T1000 (cell line): Measurements from ENCODE around the gene CAMK2D.
A peak's percentile ranks its signal among the peaks of the same experiment; 100 is the strongest.

Source experiments
- DNase-seq: peaks from one replicate; lab custom pipeline; 2025; ENCODE audit warnings: mixed read lengths; lab: John Stamatoyannopoulos, UW

Gene CAMK2D

DNA sequence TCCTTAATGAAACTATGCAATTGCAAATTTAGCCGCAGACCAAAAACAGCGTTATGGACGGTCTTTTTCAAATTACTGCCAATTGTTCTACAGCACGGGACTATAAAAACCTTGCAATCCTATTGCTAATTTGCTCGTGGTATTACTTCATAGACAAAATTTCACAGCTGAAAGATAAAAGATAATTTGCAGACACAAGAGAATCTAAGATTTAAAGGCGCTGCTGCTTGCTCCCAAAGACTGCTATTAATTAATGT, 1.4 kb upstream of the CAMK2D start:
- DNase-seq = no peak

DNA sequence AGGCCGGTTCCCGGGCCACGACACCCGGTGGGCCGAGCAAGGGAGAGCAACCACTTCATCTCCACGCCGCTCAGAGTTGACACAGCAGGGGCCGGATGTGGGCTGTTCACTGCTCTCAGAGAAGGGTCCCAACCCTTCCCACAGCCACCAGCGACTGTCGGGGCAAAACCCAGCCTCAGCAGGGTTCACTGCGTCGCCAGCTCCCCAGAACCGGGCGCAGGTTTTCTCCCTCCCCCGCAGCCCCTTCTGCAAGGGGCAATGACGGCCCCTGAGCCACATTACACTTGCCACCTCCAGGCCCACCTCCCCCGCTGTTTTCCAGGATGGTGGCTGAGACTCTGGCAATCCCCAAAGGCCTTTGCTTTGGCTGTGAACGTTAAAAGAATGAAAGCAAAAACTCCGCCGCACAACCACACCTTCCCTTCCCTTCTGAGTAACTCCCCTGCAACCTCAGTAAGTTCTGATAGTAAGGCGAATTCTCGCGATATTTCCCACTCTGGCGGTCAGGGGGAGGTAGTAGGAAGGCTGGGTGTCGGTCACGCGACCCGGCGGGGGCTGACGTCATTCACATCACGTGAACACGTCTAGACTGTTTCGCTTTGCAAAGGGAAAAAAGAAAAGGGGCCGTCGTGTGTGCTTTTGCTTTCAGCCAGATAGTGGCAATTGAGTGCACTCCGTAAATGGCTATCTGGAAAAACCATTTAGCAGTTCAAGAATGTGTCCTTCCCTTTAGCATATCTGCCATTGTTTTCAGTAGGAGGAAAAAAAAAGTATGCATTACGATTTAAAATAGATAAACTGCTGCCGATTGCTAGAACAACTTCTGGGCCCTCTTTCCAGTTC, 869 bp upstream of the CAMK2D start:
- peak; percentile 97 for DNase-seq

GRCh38 chr4:113760795-113761619, 531 bp downstream of the CAMK2D start:
- peak; percentile 74 for DNase-seq

DNA sequence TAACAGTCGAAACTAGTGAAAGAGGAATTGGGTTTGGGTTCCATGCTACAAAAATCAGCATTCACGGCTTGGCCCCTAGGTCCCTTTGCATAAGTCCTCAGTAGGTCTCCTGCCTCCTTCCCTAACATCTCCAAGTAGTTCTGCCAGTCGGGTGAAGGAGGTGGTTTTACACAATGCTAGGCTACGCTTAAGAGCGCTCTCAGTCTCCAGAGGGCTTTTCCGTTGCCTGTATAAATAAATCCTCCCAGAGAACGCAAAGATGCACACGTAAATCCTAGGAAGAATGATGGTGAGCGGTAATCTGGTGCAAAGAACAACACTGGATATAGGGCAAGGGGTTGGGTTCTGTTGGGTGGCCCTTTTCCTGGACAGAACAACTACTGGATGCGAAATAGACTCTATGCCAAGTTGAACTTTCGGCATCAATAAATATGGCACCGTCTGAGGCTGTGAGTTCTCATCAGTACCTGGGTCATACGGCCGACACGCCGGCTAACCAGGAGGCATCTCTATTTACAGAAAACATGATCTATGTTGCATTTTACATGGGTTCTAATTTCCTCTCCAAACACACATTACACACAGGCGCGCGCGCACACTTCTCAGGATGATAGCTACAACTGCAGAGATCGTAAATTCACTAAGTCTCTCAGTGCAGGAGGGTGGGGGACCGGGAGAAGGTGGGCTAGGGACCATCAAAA, 1.3 kb downstream of the CAMK2D start:
- DNase-seq = no peak

- no peak for DNase-seq
Measured at GRCh38 chr4:113759696-113760093, 1.8 kb downstream of the CAMK2D start.

DNA sequence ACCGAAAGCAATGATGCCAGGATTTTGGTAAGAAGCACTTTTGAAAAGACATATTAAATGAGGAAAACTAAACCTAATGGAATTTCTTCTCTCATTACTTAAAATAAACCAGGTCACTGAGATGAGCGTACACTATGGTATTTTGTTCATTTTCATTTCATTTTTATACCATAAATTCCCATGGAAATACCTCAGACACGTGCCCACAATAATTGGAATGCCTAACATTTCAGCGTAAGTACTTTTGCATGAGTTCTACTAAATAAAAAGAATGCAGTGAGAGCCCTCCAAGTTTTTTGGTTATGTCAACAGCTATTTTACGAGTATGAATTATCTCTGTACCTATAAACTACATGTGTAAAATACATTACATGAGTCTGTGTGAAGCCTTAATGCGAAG, 3.2 kb downstream of the CAMK2D start:
- no peak for DNase-seq

- no peak for DNase-seq
Measured at GRCh38 chr4:113757486-113757885, 4.1 kb downstream of the CAMK2D start.

DNA sequence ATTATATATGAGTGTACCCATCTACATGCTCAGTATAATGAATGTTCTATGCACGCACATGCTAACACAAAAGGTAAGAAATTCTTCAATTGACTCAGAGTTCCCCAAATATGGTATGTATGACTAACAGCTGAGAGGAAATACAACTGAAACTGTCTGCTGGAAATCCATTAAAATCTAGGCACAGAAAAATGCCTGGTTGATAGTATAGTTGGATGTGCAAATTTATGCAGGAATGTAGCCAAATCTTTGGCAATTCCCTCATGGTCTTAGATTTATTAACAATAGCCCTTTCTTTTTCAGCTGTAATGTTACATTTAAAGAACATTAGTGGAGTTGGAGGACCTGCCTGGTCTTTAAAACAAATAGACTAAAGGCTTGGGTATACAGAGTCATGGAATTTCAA, 5.5 kb downstream of the CAMK2D start:
- no peak for DNase-seq

GRCh38 chr4:113750734-113751133, 10.8 kb downstream of the CAMK2D start:
- DNase-seq = no peak

- no peak for DNase-seq
Measured at GRCh38 chr4:113750296-113750695, 11.2 kb downstream of the CAMK2D start.

GRCh38 chr4:113749178-113749577, 12.4 kb downstream of the CAMK2D start:
- DNase-seq = no peak

DNA sequence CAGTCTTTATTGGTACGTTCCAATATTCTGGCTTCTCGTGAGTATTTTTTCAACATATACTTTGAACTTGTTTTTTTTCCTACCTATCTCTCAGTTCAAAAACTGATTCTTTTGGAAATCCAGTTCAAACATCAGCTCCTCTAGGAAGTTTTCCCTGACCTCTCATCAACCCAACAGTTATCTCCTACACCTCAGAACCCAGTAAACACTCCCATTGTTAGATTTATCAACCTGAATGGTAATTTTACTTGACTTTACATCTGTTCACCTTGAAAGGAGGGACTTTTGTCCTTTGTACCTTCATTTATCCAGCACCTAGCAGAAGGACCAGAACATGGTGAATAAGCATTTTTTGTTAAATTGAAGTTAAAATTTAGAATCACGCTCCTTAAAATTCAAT, 13.6 kb downstream of the CAMK2D start:
- no peak for DNase-seq

DNA sequence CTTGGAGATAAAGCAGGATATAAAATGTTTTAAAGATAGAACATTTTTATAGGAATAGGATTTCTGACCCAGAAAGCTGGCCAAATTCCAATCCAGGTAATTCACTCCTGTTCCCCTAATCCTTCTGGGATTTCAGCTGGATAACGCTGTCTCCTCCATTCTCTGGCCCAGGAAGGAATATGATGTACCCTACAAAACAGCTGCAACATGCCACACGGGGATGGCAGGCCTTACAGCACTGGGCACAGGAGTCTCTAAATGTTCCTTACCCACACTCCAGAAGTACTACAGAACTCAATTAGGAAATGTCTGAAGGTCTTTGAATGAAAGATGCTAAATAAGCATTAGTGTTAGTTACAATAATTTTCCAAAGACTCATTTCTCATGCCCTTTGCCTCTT, 15.8 kb downstream of the CAMK2D start:
- no peak for DNase-seq

- DNase-seq = no peak
Measured at GRCh38 chr4:113744667-113745240, 16.8 kb downstream of the CAMK2D start.

DNA sequence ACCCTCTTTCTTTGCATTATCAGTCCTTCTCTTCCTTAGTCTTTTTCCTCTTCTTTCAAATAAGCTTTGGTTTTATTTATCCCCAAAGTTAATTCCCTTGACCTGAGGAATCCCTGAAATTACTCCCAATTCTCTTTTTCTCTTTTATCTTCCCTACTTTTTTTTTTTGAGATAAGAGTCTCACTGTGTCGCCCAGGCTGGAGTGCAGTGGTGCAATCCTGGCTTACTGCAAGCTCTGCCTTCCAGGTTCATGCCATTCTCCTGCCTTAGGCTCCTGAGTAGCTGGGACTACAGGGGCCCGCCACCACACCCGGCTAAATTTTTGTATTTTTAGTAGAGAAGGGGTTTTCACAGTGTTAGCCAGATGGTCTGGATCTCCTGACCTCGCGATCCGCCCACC, 17.8 kb downstream of the CAMK2D start:
- DNase-seq = no peak

- DNase-seq = no peak
Measured at GRCh38 chr4:113742643-113743042, 18.9 kb downstream of the CAMK2D start.

GRCh38 chr4:113741956-113742355, 19.6 kb downstream of the CAMK2D start:
- DNase-seq = no peak

DNA sequence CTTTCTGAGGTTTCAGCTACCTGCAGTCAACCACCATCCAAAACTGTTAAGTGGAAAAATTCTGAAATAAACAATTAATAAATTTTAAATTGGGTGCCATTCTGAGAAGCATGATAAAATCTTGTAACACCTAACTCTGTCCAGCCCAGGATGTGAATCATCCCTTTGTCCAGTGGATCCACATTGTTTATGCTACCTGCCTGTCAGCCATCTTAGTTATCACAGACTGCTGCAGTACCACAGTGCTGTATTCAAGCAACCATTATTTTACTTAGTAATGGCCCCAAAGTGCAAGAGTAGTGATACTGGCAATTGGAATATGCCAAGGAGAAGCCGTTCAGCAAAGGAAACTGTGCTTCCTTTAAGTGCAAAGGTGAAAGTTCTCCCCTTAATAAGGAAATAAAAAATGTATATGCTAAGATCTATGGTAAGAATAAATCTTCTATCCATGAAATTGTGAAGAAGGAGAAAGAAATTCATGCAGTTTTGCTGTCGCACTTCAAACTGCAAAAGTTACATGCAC, 20.6 kb downstream of the CAMK2D start:
- no peak for DNase-seq

- no peak for DNase-seq
Measured at GRCh38 chr4:113739197-113739596, 22.3 kb downstream of the CAMK2D start.

- DNase-seq = no peak
Measured at GRCh38 chr4:113738251-113738650, 23.3 kb downstream of the CAMK2D start.

- DNase-seq = no peak
Measured at GRCh38 chr4:113733685-113734084, 27.9 kb downstream of the CAMK2D start.

DNA sequence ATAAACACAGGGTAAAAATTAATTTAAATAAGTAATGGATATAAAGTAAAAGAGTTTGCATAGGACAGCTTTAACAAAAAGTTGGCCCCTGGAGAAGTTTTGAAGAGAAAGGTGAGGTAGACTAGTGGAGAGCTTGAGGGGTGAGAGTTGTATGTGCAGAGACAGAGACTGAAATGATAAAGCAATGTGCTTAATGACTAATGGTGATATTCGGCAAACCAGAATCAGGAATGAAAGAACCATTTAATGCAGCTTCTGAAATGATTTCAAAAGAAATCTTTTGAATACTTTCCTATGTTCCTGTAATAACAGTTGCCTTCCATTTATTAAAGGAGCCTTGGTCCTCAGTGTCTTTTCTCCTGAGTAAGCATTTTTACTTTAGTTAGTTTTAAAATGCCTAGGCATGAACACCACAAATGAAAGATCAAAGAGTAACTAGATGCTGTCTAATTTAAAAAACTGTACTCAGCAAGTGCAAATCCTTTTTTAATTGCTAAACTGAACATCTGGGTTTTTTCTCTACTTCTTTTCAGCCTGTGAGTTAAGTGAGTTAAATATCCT, 28.5 kb downstream of the CAMK2D start:
- DNase-seq = no peak
